H9 (cell line): ENCODE results near the gene FBXO30. TPM values are rescaled to one million over a fixed set of nuclear protein-coding genes. Genes with fewer than 3 reads are reported as not detected.

Experiments used
- DNase-seq: peaks from one replicate; pipeline ENCODE4 v3.0.0-alpha.2; 2017
- H2AFZ ChIP-seq: one replicate; pipeline ENCODE4 v1.6.1; 2013; ENCODE audit warnings: mild to moderate bottlenecking, low read length, control low read depth, moderate library complexity
- H2AK5ac ChIP-seq: 2 replicates; pipeline ENCODE4 v1.6.1; 2013; ENCODE audit warnings: low read length, control low read depth, mixed read lengths; ENCODE audit not compliant: insufficient read length
- H2BK120ac ChIP-seq: one replicate; pipeline ENCODE4 v1.6.1; 2013; ENCODE audit warnings: low read depth, mild to moderate bottlenecking, low read length, control low read depth, inconsistent platforms; ENCODE audit not compliant: poor library complexity, severe bottlenecking
- H2BK12ac ChIP-seq: 2 replicates; pipeline ENCODE4 v1.6.1; 2013; ENCODE audit warnings: low read length, control low read depth, mixed read lengths, low read depth; ENCODE audit not compliant: insufficient read length
- H2BK15ac ChIP-seq: 2 replicates; pipeline ENCODE4 v1.6.1; 2013; ENCODE audit warnings: low read depth, low read length, control low read depth
- H2BK20ac ChIP-seq: one replicate; pipeline ENCODE4 v1.6.1; 2013; ENCODE audit warnings: low read depth, mild to moderate bottlenecking, low read length, control low read depth, inconsistent platforms; ENCODE audit not compliant: poor library complexity, severe bottlenecking
- H2BK5ac ChIP-seq: 2 replicates; pipeline ENCODE4 v1.6.1; 2013; ENCODE audit warnings: low read length, control low read depth, mixed read lengths; ENCODE audit not compliant: insufficient read length
- H3K14ac ChIP-seq: 2 replicates; pipeline ENCODE4 v1.6.1; 2013; ENCODE audit warnings: low read length, control low read depth; ENCODE audit not compliant: insufficient read depth
- H3K18ac ChIP-seq: 2 replicates; pipeline ENCODE4 v1.6.1; 2013; ENCODE audit warnings: low read depth, mild to moderate bottlenecking, mixed read lengths, low read length, control low read depth; ENCODE audit not compliant: insufficient read length
- H3K23ac ChIP-seq: 2 replicates; pipeline ENCODE4 v1.6.1; 2013; ENCODE audit warnings: low read length, control low read depth, mixed read lengths, low read depth; ENCODE audit not compliant: insufficient read length
- H3K23me2 ChIP-seq: 2 replicates; pipeline ENCODE4 v1.6.1; 2013; ENCODE audit warnings: low read depth, mild to moderate bottlenecking, mixed read lengths, low read length, control low read depth; ENCODE audit not compliant: insufficient read length, poor library complexity, severe bottlenecking
- H3K27ac ChIP-seq: 2 replicates; pipeline ENCODE4 v1.5.1; 2013; ENCODE audit warnings: low read length, control low read depth, mixed read lengths, low read depth; ENCODE audit not compliant: insufficient read length
- H3K27me3 ChIP-seq: 2 replicates; pipeline ENCODE4 v1.6.1; 2013; ENCODE audit warnings: low read length, control low read depth, inconsistent platforms; ENCODE audit not compliant: insufficient read depth
- H3K4ac ChIP-seq: 2 replicates; pipeline ENCODE4 v1.6.1; 2013; ENCODE audit warnings: low read depth, mild to moderate bottlenecking, control low read depth, inconsistent platforms, low read length, moderate library complexity
- H3K4me1 ChIP-seq: 2 replicates; pipeline ENCODE4 v1.6.1; 2013; ENCODE audit warnings: low read length, control low read depth, inconsistent platforms; ENCODE audit not compliant: insufficient read depth
- H3K4me2 ChIP-seq: 2 replicates; pipeline ENCODE4 v1.6.1; 2013; ENCODE audit warnings: low read length, control low read depth, mixed read lengths; ENCODE audit not compliant: insufficient read length, insufficient read depth
- H3K56ac ChIP-seq: 2 replicates; pipeline ENCODE4 v1.6.1; 2013; ENCODE audit warnings: low read depth, mild to moderate bottlenecking, mixed read lengths, low read length, control low read depth; ENCODE audit not compliant: insufficient read length
- H3K79me1 ChIP-seq: 2 replicates; pipeline ENCODE4 v1.6.1; 2013; ENCODE audit warnings: low read depth, mild to moderate bottlenecking, moderate library complexity, low read length, control low read depth, inconsistent platforms; ENCODE audit not compliant: insufficient read depth, poor library complexity, severe bottlenecking
- H3K79me2 ChIP-seq: 2 replicates; pipeline ENCODE4 v1.6.1; 2013; ENCODE audit warnings: low read length, control low read depth, inconsistent platforms; ENCODE audit not compliant: insufficient read depth
- H3K9ac ChIP-seq: 2 replicates; pipeline ENCODE4 v1.6.1; 2013; ENCODE audit warnings: low read length, control low read depth, mixed read lengths; ENCODE audit not compliant: insufficient read length; ENCODE audit errors: extremely low read depth
- H3K9me3 ChIP-seq: one replicate; pipeline ENCODE4 v1.6.1; 2013; ENCODE audit warnings: low read depth, low read length, inconsistent platforms; ENCODE audit not compliant: control insufficient read depth
- H3T11ph ChIP-seq: one replicate; pipeline ENCODE4 v1.6.1; 2013; ENCODE audit warnings: mild to moderate bottlenecking, low read length, control low read depth, inconsistent platforms
- H4K20me1 ChIP-seq: one replicate; pipeline ENCODE4 v1.6.1; 2013; ENCODE audit not compliant: control insufficient read depth, insufficient read length, insufficient read depth
- H4K5ac ChIP-seq: 2 replicates; pipeline ENCODE4 v1.6.1; 2013; ENCODE audit warnings: low read depth, mild to moderate bottlenecking, mixed read lengths, low read length, control low read depth; ENCODE audit not compliant: insufficient read length
- H4K8ac ChIP-seq: replicated peaks from 2 replicates; pipeline ENCODE4 v1.6.1; 2013; ENCODE audit warnings: low read length, control low read depth, mixed read lengths, low read depth; ENCODE audit not compliant: insufficient read length
- H4K91ac ChIP-seq: 2 replicates; pipeline ENCODE4 v1.6.1; 2013; ENCODE audit warnings: low read depth, mild to moderate bottlenecking, moderate library complexity, mixed read lengths, low read length, control low read depth; ENCODE audit not compliant: insufficient read length
- H3K27ac Mint-ChIP-seq, 3 experiments: 2 replicates in 2 of 3; 3 replicates in 1 of 3; pipeline ENCODE4 v1.8.0; 2020 to 2021; ENCODE audit warnings: mixed read lengths in 3 of 3, mild to moderate bottlenecking in 1 of 3, moderate library complexity in 1 of 3
- H3K27me3 Mint-ChIP-seq: 2 replicates; pipeline ENCODE4 v1.8.0; 2021; ENCODE audit warnings: low read depth, mild to moderate bottlenecking, moderate library complexity, mixed read lengths
- H3K36me3 Mint-ChIP-seq, 3 experiments: 2 replicates in 2 of 3; 3 replicates in 1 of 3; pipeline ENCODE4 v1.8.0; 2020 to 2021; ENCODE audit warnings: low read depth in 3 of 3, mixed read lengths in 3 of 3; ENCODE audit not compliant: insufficient read depth in 1 of 3
- H3K4me1 Mint-ChIP-seq, 2 experiments: 2 replicates each; pipeline ENCODE4 v1.8.0; 2020; ENCODE audit warnings: mixed read lengths in 2 of 2
- H3K4me3 Mint-ChIP-seq, 2 experiments: 2 replicates in 1 of 2; 3 replicates in 1 of 2; pipeline ENCODE4 v1.8.0; 2020 to 2021; ENCODE audit warnings: mild to moderate bottlenecking in 2 of 2, mixed read lengths in 2 of 2, moderate library complexity in 1 of 2
- H3K9me3 Mint-ChIP-seq, 2 experiments: 2 replicates in 1 of 2; 3 replicates in 1 of 2; pipeline ENCODE4 v1.8.0; 2020; ENCODE audit warnings: mild to moderate bottlenecking in 2 of 2, mixed read lengths in 2 of 2, moderate library complexity in 1 of 2
- WGBS: extraction: QIAGEN DNeasy Blood & Tissue Kit; methylation state at CpG from one replicate; pipeline ENCODE4 v1.1.7; 2013; ENCODE audit warnings: missing lambda C conversion rate, low lambda C conversion rate, mixed read lengths; ENCODE audit not compliant: insufficient read length; ENCODE audit errors: extremely low coverage; 5-methylcytosine and 5-hydroxymethylcytosine counted together
- total RNA-seq: library from RNA; stranded (reverse); gene quantifications from 2 replicates; pipeline ENCODE4 v1.2.1, GENCODE V29; 2021
- TF ChIP-seq, protein P1 (sequence below): fragments of 200-600 bp; sonication (generic); conservative IDR thresholded peaks from 3 replicates; pipeline ENCODE4 v1.8.0; 2021; ENCODE audit warnings: antibody characterized with exemption, mild to moderate bottlenecking

The FBXO30 gene
- total RNA-seq, 1 experiment from 2014 or later: 16.9 TPM

DNA sequence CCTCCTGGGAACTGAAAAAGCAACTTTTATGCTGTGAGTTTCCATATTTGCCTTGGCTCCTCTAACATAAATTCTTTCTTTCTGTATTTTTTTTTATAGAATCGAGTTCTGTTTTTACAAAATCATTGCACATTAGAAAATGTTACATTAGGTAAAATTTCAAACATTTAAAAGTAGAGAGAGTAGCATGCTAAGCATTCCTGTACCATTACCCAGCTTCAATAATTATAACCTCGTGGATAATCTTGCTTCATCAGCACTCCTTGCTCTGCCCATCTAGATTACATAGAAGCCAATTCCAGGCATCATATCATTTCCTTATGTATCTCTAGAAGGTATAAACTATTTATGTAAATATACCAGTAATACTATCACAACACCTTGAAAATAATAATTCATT is 15.4 kb upstream of the FBXO30 start:
- Histone ChIP-seq H2AFZ (no peak overlapping the region), H3K79me1 (no peaks in the 10 kb centered on the region), H3K4me1 (no peaks in the 10 kb centered on the region), H2BK120ac (no peak overlapping the region), H2BK12ac (no peak overlapping the region), H4K8ac (no peak overlapping the region), H4K5ac (no peak overlapping the region), H3K27ac (no peak overlapping the region), H3K4me2 (no peak overlapping the region), H3K79me2 (no peaks in the 10 kb centered on the region), H2BK5ac (no peak overlapping the region), H4K91ac (no peak overlapping the region), H2AK5ac (no peak overlapping the region), H4K20me1 (no peaks in the 10 kb centered on the region), H3K23ac (no peak overlapping the region), H3K27me3 (no peaks in the 10 kb centered on the region), H2BK15ac (no peak overlapping the region), H3K9me3 (no peaks in the 10 kb centered on the region), H3K14ac (no peak overlapping the region), H3K9ac (no peak overlapping the region), H3T11ph (no peak overlapping the region), H3K23me2 (no peaks in the 10 kb centered on the region), H2BK20ac (no peak overlapping the region), H3K18ac (no peak overlapping the region), H3K4ac (no peak overlapping the region), H3K56ac (no peak overlapping the region)
- WGBS: no CpG with 5 or more reads among the region's 2 CpGs
- H3K27me3 Mint-ChIP-seq: no peaks in the 10 kb centered on the region
- H3K9me3 Mint-ChIP-seq: no peaks in the 10 kb centered on the region
- H3K27ac Mint-ChIP-seq: no peak overlapping the region
- H3K4me1 Mint-ChIP-seq: peaks cover 2 to 5% of the 10 kb centered on the region in 2 experiments; a peak in 3 of 4 replicates
- TF ChIP-seq, protein P1, sequence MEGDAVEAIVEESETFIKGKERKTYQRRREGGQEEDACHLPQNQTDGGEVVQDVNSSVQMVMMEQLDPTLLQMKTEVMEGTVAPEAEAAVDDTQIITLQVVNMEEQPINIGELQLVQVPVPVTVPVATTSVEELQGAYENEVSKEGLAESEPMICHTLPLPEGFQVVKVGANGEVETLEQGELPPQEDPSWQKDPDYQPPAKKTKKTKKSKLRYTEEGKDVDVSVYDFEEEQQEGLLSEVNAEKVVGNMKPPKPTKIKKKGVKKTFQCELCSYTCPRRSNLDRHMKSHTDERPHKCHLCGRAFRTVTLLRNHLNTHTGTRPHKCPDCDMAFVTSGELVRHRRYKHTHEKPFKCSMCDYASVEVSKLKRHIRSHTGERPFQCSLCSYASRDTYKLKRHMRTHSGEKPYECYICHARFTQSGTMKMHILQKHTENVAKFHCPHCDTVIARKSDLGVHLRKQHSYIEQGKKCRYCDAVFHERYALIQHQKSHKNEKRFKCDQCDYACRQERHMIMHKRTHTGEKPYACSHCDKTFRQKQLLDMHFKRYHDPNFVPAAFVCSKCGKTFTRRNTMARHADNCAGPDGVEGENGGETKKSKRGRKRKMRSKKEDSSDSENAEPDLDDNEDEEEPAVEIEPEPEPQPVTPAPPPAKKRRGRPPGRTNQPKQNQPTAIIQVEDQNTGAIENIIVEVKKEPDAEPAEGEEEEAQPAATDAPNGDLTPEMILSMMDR: no peak
- no peak for DNase-seq
- no peak overlapping the region for H3K4me3 Mint-ChIP-seq
- H3K36me3 Mint-ChIP-seq: no peaks in the 10 kb centered on the region
